Smooth muscle cell (in vitro differentiated cells): ENCODE results near the gene ZNF700. TPM values are rescaled to one million over a fixed set of nuclear protein-coding genes. Genes with fewer than 3 reads are reported as not detected.
"Not testable (repeated sequence)": the region's sequence is repeated elsewhere in the genome, so short reads cannot be mapped to it uniquely, and the experiment has no call there.

Experiments used
- DNase-seq: peaks from one replicate; lab custom pipeline; 2025; ENCODE audit not compliant: unreplicated experiment; lab: John Stamatoyannopoulos, UW
- H2AFZ ChIP-seq: fragments of 200-600 bp; sonication (generic); 2 replicates; pipeline ENCODE4 v1.6.0; 2016; ENCODE audit warnings: antibody characterized with exemption, low read depth, mild to moderate bottlenecking
- H3F3A ChIP-seq: fragments of 200-600 bp; sonication (generic); 2 replicates; pipeline ENCODE4 v1.6.0; 2017; ENCODE audit warnings: antibody characterized with exemption, low read depth
- H3K27ac ChIP-seq: fragments of 200-600 bp; sonication (generic); 2 replicates; pipeline ENCODE4 v1.5.1; 2016; ENCODE audit warnings: low read depth, mild to moderate bottlenecking
- H3K27me3 ChIP-seq: fragments of 200-600 bp; sonication (generic); 2 replicates; pipeline ENCODE4 v1.6.1; 2016; ENCODE audit warnings: low read depth, mild to moderate bottlenecking
- H3K36me3 ChIP-seq: fragments of 200-600 bp; sonication (generic); 2 replicates; pipeline ENCODE4 v1.5.1; 2016; ENCODE audit warnings: low read depth
- H3K4me1 ChIP-seq: fragments of 200-600 bp; sonication (generic); 2 replicates; pipeline ENCODE4 v1.5.1; 2016; ENCODE audit warnings: low read depth
- H3K4me2 ChIP-seq: fragments of 200-600 bp; sonication (generic); 2 replicates; pipeline ENCODE4 v1.6.0; 2016; ENCODE audit warnings: mild to moderate bottlenecking
- H3K4me3 ChIP-seq: fragments of 200-600 bp; sonication (generic); 2 replicates; pipeline ENCODE4 v1.5.1; 2016; ENCODE audit warnings: mild to moderate bottlenecking
- H3K79me2 ChIP-seq: fragments of 200-600 bp; sonication (generic); 2 replicates; pipeline ENCODE4 v1.6.0; 2016; ENCODE audit warnings: low read depth, mild to moderate bottlenecking
- H3K9ac ChIP-seq: fragments of 200-600 bp; sonication (generic); 2 replicates; pipeline ENCODE4 v1.6.0; 2016; ENCODE audit warnings: low read depth
- H3K9me3 ChIP-seq: fragments of 200-600 bp; sonication (generic); replicated peaks from 2 replicates; pipeline ENCODE4 v1.5.1; 2016; ENCODE audit warnings: low read depth
- H4K20me1 ChIP-seq: fragments of 200-600 bp; sonication (generic); 2 replicates; pipeline ENCODE4 v1.6.0; 2016; ENCODE audit warnings: low read depth
- CTCF ChIP-seq: fragments of 200-600 bp; sonication (generic); IDR thresholded peaks from 2 replicates; pipeline ENCODE4 v1.5.1; 2017; ENCODE audit warnings: borderline replicate concordance, mild to moderate bottlenecking, antibody characterized with exemption; ENCODE audit not compliant: insufficient read depth, poor library complexity, severe bottlenecking
- WGBS: methylation state at CpG from one replicate; pipeline ENCODE4 v1.1.7; 2016; ENCODE audit warnings: low lambda C conversion rate; 5-methylcytosine and 5-hydroxymethylcytosine counted together
- polyA plus RNA-seq: library from polyadenylated mRNA; unstranded; fragments of >200 nt; fragmentation: Nextera tagmentation; extraction: Ambion mirVana; gene quantifications from 2 replicates; pipeline ENCODE4 v1.2.1, GENCODE V29; 2016
- total RNA-seq: library from RNA; depleted of rRNA; stranded (reverse); fragments of >200 nt; gene quantifications from 2 replicates; pipeline ENCODE4 v1.2.3, GENCODE V29; 2014

ZNF700 gene
- total and polyA plus RNA-seq, 2 experiments from 2014 or later: 1.2 to 8.3 TPM

- Histone ChIP-seq H3F3A (no peaks in the 10 kb centered on the region), H3K4me3 (peak within 1 kb of the TSS; percentile 80), H3K9ac (peak within 1 kb of the TSS; percentile 79), H3K27ac (peak within 1 kb of the TSS; percentile 79), H3K36me3 (no peaks in the 10 kb centered on the region), H4K20me1 (no peaks in the 10 kb centered on the region), H3K4me2 (peak within 1 kb of the TSS; percentile 87), H2AFZ (peak within 1 kb of the TSS; percentile 92), H3K4me1 (peaks cover 17% of the 10 kb centered on the region), H3K27me3 (no peaks in the 10 kb centered on the region), H3K79me2 (peaks cover 27% of the 10 kb centered on the region), H3K9me3 (no peaks in the 10 kb centered on the region)
- peak; percentile 77 for DNase-seq
- TF ChIP-seq CTCF: no peak
- 1% methylated on average over 56 of the region's 56 CpGs for WGBS
Measured at GRCh38 chr19:11887611-11888531, 37.0 kb upstream of the ZNF700 start, which contains the start of gene ZNF69. ZNF69 (plus strand) TSS chr19:11887782; CDS start chr19:11887924, 142 bp downstream.

- H3K79me2 ChIP-seq: peaks cover 40% of the 10 kb centered on the region
- H3K27me3 ChIP-seq, H3F3A ChIP-seq, H3K9me3 ChIP-seq, H3K27ac ChIP-seq, H2AFZ ChIP-seq, H3K4me2 ChIP-seq, H3K36me3 ChIP-seq, DNase-seq, H4K20me1 ChIP-seq, H3K9ac ChIP-seq: not testable (repeated sequence)
- H3K4me1 ChIP-seq: peaks cover 17% of the 10 kb centered on the region
- 46% methylated on average over 6 of the region's 6 CpGs for WGBS
- peak overlapping the region; percentile 80 for H3K4me3 ChIP-seq
Measured at GRCh38 chr19:11889901-11890300, 35.0 kb upstream of the ZNF700 start.

GRCh38 chr19:11890634-11891033, 34.3 kb upstream of the ZNF700 start:
- Histone ChIP-seq H3K4me1 (peaks cover 17% of the 10 kb centered on the region), H3F3A (no peaks in the 10 kb centered on the region), H3K4me2 (no peak overlapping the region), H3K36me3 (peaks cover 4% of the 10 kb centered on the region), H3K79me2 (peaks cover 40% of the 10 kb centered on the region), H3K27me3 (no peaks in the 10 kb centered on the region), H3K27ac (no peak overlapping the region), H3K9me3 (no peaks in the 10 kb centered on the region), H4K20me1 (no peaks in the 10 kb centered on the region), H2AFZ (no peak overlapping the region), H3K4me3 (no peak overlapping the region), H3K9ac (no peak overlapping the region)
- WGBS: 88% methylated on average over 5 of the region's 5 CpGs
- DNase-seq: no peak
- TF ChIP-seq CTCF: no peak

- H3K4me3 ChIP-seq: no peak overlapping the region
- no peak overlapping the region for H3K9ac ChIP-seq
- WGBS: 98% methylated on average over 6 of the region's 6 CpGs
- H3K9me3 ChIP-seq: peaks cover 2% of the 10 kb centered on the region
- H3K36me3 ChIP-seq: peaks cover 6% of the 10 kb centered on the region
- H3K27me3 ChIP-seq: no peaks in the 10 kb centered on the region
- H3K4me2 ChIP-seq: no peak overlapping the region
- peaks cover 43% of the 10 kb centered on the region for H3K79me2 ChIP-seq
- H2AFZ ChIP-seq: no peak overlapping the region
- H3K4me1 ChIP-seq: peaks cover 8% of the 10 kb centered on the region
- no peaks in the 10 kb centered on the region for H3F3A ChIP-seq
- H4K20me1 ChIP-seq: no peaks in the 10 kb centered on the region
- DNase-seq: no peak
- H3K27ac ChIP-seq: no peak overlapping the region
- TF ChIP-seq CTCF: no peak
Measured at GRCh38 chr19:11894851-11895250, 30.1 kb upstream of the ZNF700 start.
